Liver (tissue), 9 donors: ENCODE data around the gene DIDO1. TPM values are rescaled to one million over a fixed set of nuclear protein-coding genes. Genes with fewer than 3 reads are reported as not detected.

ENCODE experiments used
- DNase-seq: peaks from one replicate; pipeline ENCODE4 v3.0.0-alpha.2; 2017; ENCODE audit warnings: low spot score
- H3K27ac ChIP-seq, 2 donors: one replicate each; pipeline ENCODE4 v1.7.0; 2013; ENCODE audit warnings: inconsistent platforms in 2 of 2, low read length in 2 of 2, control low read depth in 1 of 2, low read depth in 1 of 2, mild to moderate bottlenecking in 1 of 2
- H3K27me3 ChIP-seq, 4 donors: one replicate each; pipeline versions ENCODE4 v1.6.1 to v1.7.0; 2013; ENCODE audit warnings: low read length in 3 of 4, inconsistent platforms in 1 of 4, mild to moderate bottlenecking in 1 of 4, moderate library complexity in 1 of 4; ENCODE audit not compliant: control insufficient read depth in 4 of 4, insufficient read depth in 4 of 4
- H3K36me3 ChIP-seq, 4 donors: one replicate each; pipeline versions ENCODE4 v1.6.1 to v1.7.0; 2013; ENCODE audit warnings: low read length in 3 of 4, mild to moderate bottlenecking in 3 of 4, low read depth in 1 of 4, moderate library complexity in 1 of 4; ENCODE audit not compliant: control insufficient read depth in 4 of 4, insufficient read depth in 3 of 4
- H3K4me1 ChIP-seq, 4 donors: one replicate each; pipeline versions ENCODE4 v1.6.1 to v1.7.0; 2013; ENCODE audit warnings: low read length in 3 of 4, mild to moderate bottlenecking in 3 of 4, moderate library complexity in 1 of 4; ENCODE audit not compliant: control insufficient read depth in 4 of 4, insufficient read depth in 4 of 4
- H3K4me3 ChIP-seq, 3 donors: one replicate each; pipeline versions ENCODE4 v1.6.1 to v1.7.0; 2013; ENCODE audit warnings: low read length in 3 of 3, control low read depth in 1 of 3, low read depth in 1 of 3, mild to moderate bottlenecking in 1 of 3
- H3K9ac ChIP-seq, 2 donors: one replicate each; pipeline ENCODE4 v1.7.0; 2013; ENCODE audit warnings: low read length in 2 of 2, mild to moderate bottlenecking in 2 of 2, moderate library complexity in 2 of 2, control low read depth in 1 of 2, low read depth in 1 of 2
- H3K9me3 ChIP-seq, 4 donors: one replicate each; pipeline versions ENCODE4 v1.6.1 to v1.7.0; 2013; ENCODE audit warnings: low read length in 3 of 4; ENCODE audit not compliant: control insufficient read depth in 4 of 4
- ATF3 ChIP-seq: IDR thresholded peaks from 2 replicates; pipeline ENCODE4 v1.6.1; 2016; ENCODE audit warnings: antibody characterized with exemption
- CTCF ChIP-seq: fragments of 150-350 bp; IDR thresholded peaks from 2 replicates; pipeline ENCODE4 v1.5.1; 2017; ENCODE audit warnings: improper control_type of control experiment, low read depth, low read length; ENCODE audit not compliant: missing input control
- EGR1 ChIP-seq, 2 donors: IDR thresholded peaks; 2 replicates each; pipeline ENCODE4 v1.6.1; 2016 to 2018; ENCODE audit warnings: antibody characterized with exemption in 2 of 2, low read depth in 2 of 2
- FOXA1 ChIP-seq: IDR thresholded peaks from 2 replicates; pipeline ENCODE4 v1.6.1; 2016; ENCODE audit warnings: antibody characterized with exemption
- FOXA2 ChIP-seq: IDR thresholded peaks from 2 replicates; pipeline ENCODE4 v1.6.1; 2016; ENCODE audit warnings: antibody characterized with exemption
- GABPA ChIP-seq, 2 donors: IDR thresholded peaks in 1 of 2; conservative IDR thresholded peaks in 1 of 2; 2 replicates each; pipeline ENCODE4 v1.6.1; 2016; ENCODE audit warnings: antibody characterized with exemption in 2 of 2, mild to moderate bottlenecking in 1 of 2, moderate library complexity in 1 of 2
- HNF4A ChIP-seq, 2 donors: conservative IDR thresholded peaks; 2 replicates each; pipeline ENCODE4 v1.6.1; 2016; ENCODE audit warnings: antibody characterized with exemption in 2 of 2, mild to moderate bottlenecking in 2 of 2
- HNF4G ChIP-seq: IDR thresholded peaks from 2 replicates; pipeline ENCODE4 v1.6.1; 2016; ENCODE audit warnings: antibody characterized with exemption
- JUND ChIP-seq, 2 donors: IDR thresholded peaks; 2 replicates each; pipeline ENCODE4 v1.6.1; 2016; ENCODE audit warnings: antibody characterized with exemption in 2 of 2
- MAX ChIP-seq: IDR thresholded peaks from 2 replicates; pipeline ENCODE4 v1.6.1; 2016; ENCODE audit warnings: antibody characterized with exemption
- NR2F2 ChIP-seq: IDR thresholded peaks from 2 replicates; pipeline ENCODE4 v1.6.1; 2016; ENCODE audit warnings: antibody characterized with exemption
- RAD21 ChIP-seq, 2 donors: IDR thresholded peaks; 2 replicates each; pipeline ENCODE4 v1.6.1; 2016; ENCODE audit warnings: antibody characterized with exemption in 2 of 2, mild to moderate bottlenecking in 2 of 2
- REST ChIP-seq: IDR thresholded peaks from 2 replicates; pipeline ENCODE4 v1.6.1; 2016; ENCODE audit warnings: antibody characterized with exemption, mild to moderate bottlenecking
- RXRA ChIP-seq, 2 donors: IDR thresholded peaks; 2 replicates each; pipeline ENCODE4 v1.6.1; 2017 to 2018; ENCODE audit warnings: antibody characterized with exemption in 2 of 2, mild to moderate bottlenecking in 1 of 2
- SP1 ChIP-seq: IDR thresholded peaks from 2 replicates; pipeline ENCODE4 v1.6.1; 2018; ENCODE audit warnings: antibody characterized with exemption, mild to moderate bottlenecking
- TAF1 ChIP-seq: conservative IDR thresholded peaks from 2 replicates; pipeline ENCODE4 v1.6.1; 2016; ENCODE audit warnings: antibody characterized with exemption, mild to moderate bottlenecking
- YY1 ChIP-seq: IDR thresholded peaks from 2 replicates; pipeline ENCODE4 v1.6.1; 2016; ENCODE audit warnings: antibody characterized with exemption, mild to moderate bottlenecking
- ZBTB33 ChIP-seq: IDR thresholded peaks from 2 replicates; pipeline ENCODE4 v1.6.1; 2016; ENCODE audit warnings: antibody characterized with exemption
- WGBS: extraction: QIAGEN DNeasy Blood & Tissue Kit; methylation state at CpG from one replicate; pipeline ENCODE4 v1.1.7; 2013; 5-methylcytosine and 5-hydroxymethylcytosine counted together
- polyA plus RNA-seq, 2 donors: library from polyadenylated mRNA; stranded (reverse) in 1 of 2; unstranded in 1 of 2; fragments of 200-250 nt in 1 of 2; fragments of >200 nt in 1 of 2; fragmentation: Nextera tagmentation in 1 of 2; extraction: Ambion mirVana in 1 of 2; gene quantifications; one replicate each; pipeline versions ENCODE4 v1.2.1 to v1.2.3, GENCODE V29; 2013 to 2015
- total RNA-seq, 2 donors: library from RNA; depleted of rRNA; stranded (reverse); fragments of >200 nt; gene quantifications; one replicate each; pipeline ENCODE4 v1.2.3, GENCODE V29; 2014
- donor health status: healthy.
- donor health status: healthy.
- donor health status: healthy.
- donor health status: healthy.
- donor health status: healthy.

Gene DIDO1
- total and polyA plus RNA-seq, 4 donors, result 10.1 to 43.1 (median 17.4) TPM

GRCh38 chr20:62831854-62832211, 94.5 kb downstream of the DIDO1 start:
- Histone ChIP-seq H3K27ac (peak overlapping the region; percentile 78 to 94), H3K4me3 (no peak overlapping the region), H3K9ac (peak overlapping the region; percentile 19 to 40), H3K4me1 (peaks cover 11 to 31% (median 21%) of the 10 kb centered on the region in 4 donors), H3K27me3 (no peaks in the 10 kb centered on the region), H3K9me3 (no peaks in the 10 kb centered on the region), H3K36me3 (no peaks in the 10 kb centered on the region)
- 61% methylated on average over 10 of the region's 10 CpGs for WGBS
- DNase-seq, result no peak
- no peak for TF ChIP-seq JUND (IDR thresholded peaks at IDR 0.05)
- no peak for TF ChIP-seq TAF1
- no peak for TF ChIP-seq CTCF
- no peak for TF ChIP-seq RXRA (IDR thresholded peaks at IDR 0.05)
- TF ChIP-seq SP1, result no peak
- TF ChIP-seq ZBTB33, result no peak
- TF ChIP-seq EGR1 (IDR thresholded peaks at IDR 0.05; ENCODE audit: low read depth in 2 of 2), result no peak
- no peak for TF ChIP-seq REST
- TF ChIP-seq GABPA (IDR thresholded peaks at IDR 0.05 in 1 of 2, conservative IDR thresholded peaks at IDR 0.05 in 1 of 2), result no peak
- no peak for TF ChIP-seq FOXA2
- TF ChIP-seq FOXA1, result no peak
- no peak for TF ChIP-seq NR2F2
- TF ChIP-seq ATF3, result no peak
- TF ChIP-seq RAD21 (IDR thresholded peaks at IDR 0.05), result no peak
- TF ChIP-seq YY1, result no peak
- TF ChIP-seq HNF4A (conservative IDR thresholded peaks at IDR 0.05), result no peak
- no peak for TF ChIP-seq HNF4G
- TF ChIP-seq MAX, result no peak
